ENCODE measurements around the gene MCF2L2. TPM values are rescaled to one million over a fixed set of nuclear protein-coding genes. Genes with fewer than 3 reads are reported as not detected.

MCF2L2 gene
- total and polyA plus RNA-seq, 3 donors from 2014 or later, result 6.8 to 24.2 (median 14.6) TPM

DNA sequence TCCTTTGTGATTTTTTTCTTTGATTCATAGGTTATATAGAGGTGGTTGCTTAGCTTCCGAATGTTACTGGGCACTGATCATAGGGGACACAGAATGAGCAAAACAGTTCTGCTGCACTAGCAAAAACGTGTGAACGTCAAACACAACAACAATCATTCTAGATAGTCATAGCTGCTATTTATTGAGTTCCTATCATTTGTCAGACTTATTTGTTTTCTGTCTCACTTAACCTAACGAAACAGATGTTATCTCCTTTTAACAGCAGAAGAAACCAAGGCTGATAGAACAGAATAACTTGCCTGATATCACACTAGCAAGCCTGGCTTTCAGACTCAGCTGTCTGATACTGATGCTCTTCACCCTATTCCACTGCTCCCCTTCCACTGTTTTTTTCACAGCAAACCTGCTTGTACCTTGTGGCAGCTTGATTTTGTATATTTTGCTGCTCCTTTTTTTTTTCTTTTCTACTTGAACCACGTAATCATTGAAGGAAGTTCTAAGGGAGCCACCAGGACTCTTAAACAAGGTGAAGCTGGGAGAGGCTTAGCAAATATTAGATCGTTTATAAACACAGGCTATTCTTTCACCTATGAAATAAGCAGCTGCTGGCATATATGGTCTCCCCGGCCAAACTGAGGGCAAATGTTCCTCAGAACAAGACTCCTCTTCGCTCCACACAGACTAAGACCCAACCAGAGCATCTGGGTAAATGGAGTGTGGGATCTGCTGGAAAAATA is 78.8 kb downstream of the MCF2L2 start:
- TF ChIP-seq POLR2A (IDR thresholded peaks at IDR 0.05), result no peak
- TF ChIP-seq, protein P1, sequence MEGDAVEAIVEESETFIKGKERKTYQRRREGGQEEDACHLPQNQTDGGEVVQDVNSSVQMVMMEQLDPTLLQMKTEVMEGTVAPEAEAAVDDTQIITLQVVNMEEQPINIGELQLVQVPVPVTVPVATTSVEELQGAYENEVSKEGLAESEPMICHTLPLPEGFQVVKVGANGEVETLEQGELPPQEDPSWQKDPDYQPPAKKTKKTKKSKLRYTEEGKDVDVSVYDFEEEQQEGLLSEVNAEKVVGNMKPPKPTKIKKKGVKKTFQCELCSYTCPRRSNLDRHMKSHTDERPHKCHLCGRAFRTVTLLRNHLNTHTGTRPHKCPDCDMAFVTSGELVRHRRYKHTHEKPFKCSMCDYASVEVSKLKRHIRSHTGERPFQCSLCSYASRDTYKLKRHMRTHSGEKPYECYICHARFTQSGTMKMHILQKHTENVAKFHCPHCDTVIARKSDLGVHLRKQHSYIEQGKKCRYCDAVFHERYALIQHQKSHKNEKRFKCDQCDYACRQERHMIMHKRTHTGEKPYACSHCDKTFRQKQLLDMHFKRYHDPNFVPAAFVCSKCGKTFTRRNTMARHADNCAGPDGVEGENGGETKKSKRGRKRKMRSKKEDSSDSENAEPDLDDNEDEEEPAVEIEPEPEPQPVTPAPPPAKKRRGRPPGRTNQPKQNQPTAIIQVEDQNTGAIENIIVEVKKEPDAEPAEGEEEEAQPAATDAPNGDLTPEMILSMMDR (IDR thresholded peaks at IDR 0.05), result no peak
- Histone ChIP-seq H3K36me3 (ENCODE audit: low read depth, missing control alignments) (no peaks in the 10 kb centered on the region), H3K27me3 (no peaks in the 10 kb centered on the region), H3K4me1 (no peaks in the 10 kb centered on the region), H3K27ac (no peak overlapping the region), H3K4me3 (no peak overlapping the region), H3K9me3 (no peaks in the 10 kb centered on the region)
- WGBS, 2 donors, result 81% methylated on average over 8 of the region's 8 CpGs
- intact Hi-C loops (cut with DNase I; ENCODE audit: low total_unique reads), result no loop called here
- no peak for DNase-seq

DNA sequence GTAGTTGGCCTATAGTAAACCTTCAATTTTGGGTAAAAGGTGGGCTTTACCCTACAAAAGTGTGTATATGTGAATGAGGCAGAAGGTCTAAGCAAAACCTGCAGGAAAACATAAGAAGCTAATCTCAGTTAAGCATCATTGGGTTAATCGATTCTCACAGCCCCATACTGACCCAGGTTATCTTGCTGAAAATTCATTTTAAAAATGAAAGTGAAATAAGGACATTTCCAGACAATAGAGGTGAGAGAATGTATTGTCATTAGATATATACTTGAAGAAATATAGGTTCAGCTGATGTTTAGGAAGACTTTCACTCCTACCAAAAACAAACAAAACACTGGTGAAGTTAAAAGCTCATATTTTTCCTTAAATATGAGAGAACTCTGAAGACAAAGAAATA is 85.6 kb downstream of the MCF2L2 start:
- no peaks in the 10 kb centered on the region for H3K27me3 ChIP-seq
- 80 to 82% methylated on average over 1 of the region's 1 CpG for WGBS, 2 donors
- no peak for TF ChIP-seq POLR2A (IDR thresholded peaks at IDR 0.05)
- TF ChIP-seq, protein P1 (IDR thresholded peaks at IDR 0.05), result no peak
- H3K4me3 ChIP-seq, result no peak overlapping the region
- H3K27ac ChIP-seq, result no peak overlapping the region
- intact Hi-C loops (cut with DNase I; ENCODE audit: low total_unique reads), result no loop called here
- no peak for DNase-seq
- H3K36me3 ChIP-seq (ENCODE audit: low read depth, missing control alignments), result no peaks in the 10 kb centered on the region
- H3K4me1 ChIP-seq, result no peaks in the 10 kb centered on the region
- H3K9me3 ChIP-seq, result no peaks in the 10 kb centered on the region

DNA sequence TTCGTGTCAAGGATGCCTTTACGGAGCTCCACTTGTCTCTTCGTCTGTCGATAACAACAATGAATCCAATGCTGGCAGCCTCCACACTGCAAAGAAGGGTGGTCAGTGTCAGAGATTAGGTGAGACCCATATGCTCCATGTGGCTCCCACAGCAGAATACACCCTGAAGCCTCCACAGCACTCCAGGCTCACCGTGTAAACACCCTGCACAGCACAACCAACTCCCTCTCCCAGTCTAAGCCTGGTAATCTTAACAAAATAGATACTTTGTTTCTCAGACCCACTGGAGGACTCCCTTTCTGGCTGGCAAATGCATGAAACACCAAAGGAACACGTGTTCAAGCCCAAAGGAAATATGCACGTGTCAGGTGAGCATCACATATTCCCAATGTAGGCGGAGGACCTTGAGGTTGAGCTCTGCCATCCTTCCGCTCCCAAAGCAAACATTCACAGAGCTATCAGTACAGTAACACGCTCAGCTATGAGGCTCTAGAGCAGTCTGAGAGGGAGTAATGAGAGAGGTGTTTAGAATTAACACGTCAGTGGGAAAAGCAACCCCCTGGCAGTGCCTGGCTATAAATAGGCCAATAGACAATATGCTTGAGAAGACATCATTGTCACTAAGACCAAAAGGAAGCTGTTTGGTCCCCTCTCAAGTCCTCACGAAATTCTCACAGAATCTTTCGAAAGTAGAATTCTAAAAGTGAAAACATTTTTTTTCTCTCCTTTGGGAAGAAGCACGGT is 86.7 kb downstream of the MCF2L2 start:
- WGBS, 2 donors, result 57 to 67% methylated on average over 14 of the region's 14 CpGs
- peak; percentile 67 for DNase-seq

DNA sequence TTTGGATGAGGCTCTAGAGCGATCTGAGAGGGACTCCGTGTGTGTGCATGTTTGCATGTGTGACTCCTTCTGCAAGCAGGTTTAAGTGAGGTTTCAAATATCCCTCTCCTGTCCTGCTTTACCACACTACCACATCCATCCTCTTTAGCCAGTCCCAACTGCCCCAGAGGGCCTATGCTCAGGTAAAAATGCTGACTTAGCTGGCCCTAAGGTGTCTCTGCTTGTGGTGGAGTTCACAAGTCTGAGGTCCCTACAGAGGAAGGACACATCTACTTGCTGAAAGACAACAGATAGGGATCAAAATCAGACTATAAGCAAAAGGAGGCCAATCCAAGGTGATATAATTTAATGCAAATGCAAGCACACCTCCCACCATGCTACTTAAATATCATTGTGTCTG is 88.2 kb downstream of the MCF2L2 start:
- H3K36me3 ChIP-seq (ENCODE audit: low read depth, missing control alignments), result no peaks in the 10 kb centered on the region
- 97 to 100% methylated on average over 2 of the region's 2 CpGs for WGBS, 2 donors
- no peaks in the 10 kb centered on the region for H3K27me3 ChIP-seq
- intact Hi-C loops (cut with DNase I; ENCODE audit: low total_unique reads), result no loop called here
- no peak overlapping the region for H3K4me3 ChIP-seq
- TF ChIP-seq, protein P1 (IDR thresholded peaks at IDR 0.05), result no peak
- no peak for TF ChIP-seq POLR2A (IDR thresholded peaks at IDR 0.05)
- H3K27ac ChIP-seq, result no peak overlapping the region
- DNase-seq, result no peak
- H3K9me3 ChIP-seq, result no peaks in the 10 kb centered on the region
- H3K4me1 ChIP-seq, result no peaks in the 10 kb centered on the region

More for the DNA sequence above, 86.7 kb downstream of the MCF2L2 start:
- no peak overlapping the region for H3K27ac ChIP-seq
- H3K9me3 ChIP-seq, result no peaks in the 10 kb centered on the region
- no peaks in the 10 kb centered on the region for H3K27me3 ChIP-seq
- intact Hi-C loops (cut with DNase I; ENCODE audit: low total_unique reads), result no loop called here
- TF ChIP-seq, protein P1 (IDR thresholded peaks at IDR 0.05), result no peak
- no peak for TF ChIP-seq POLR2A (IDR thresholded peaks at IDR 0.05)
- no peaks in the 10 kb centered on the region for H3K36me3 ChIP-seq (ENCODE audit: low read depth, missing control alignments)
- H3K4me3 ChIP-seq, result no peak overlapping the region
- H3K4me1 ChIP-seq, result no peaks in the 10 kb centered on the region
